WI38 (cell line): ENCODE data around the gene CNOT8.
"Not testable (repeated sequence)": the region's sequence is repeated elsewhere in the genome, so short reads cannot be mapped to it uniquely, and the experiment has no call there.

Experiments
- H3K4me3 ChIP-seq: 2 replicates; pipeline ENCODE4 v1.5.1; 2011; ENCODE audit warnings: low read depth, mild to moderate bottlenecking, control low read depth, low read length
- TF ChIP-seq, protein P1 (sequence below): IDR thresholded peaks from 2 replicates; pipeline ENCODE4 v1.5.1; 2012; ENCODE audit warnings: low read depth, mild to moderate bottlenecking, control low read depth, low read length

The CNOT8 gene

GRCh38 chr5:154829181-154829588 is 29.2 kb upstream of the CNOT8 start:
- TF ChIP-seq, protein P1, sequence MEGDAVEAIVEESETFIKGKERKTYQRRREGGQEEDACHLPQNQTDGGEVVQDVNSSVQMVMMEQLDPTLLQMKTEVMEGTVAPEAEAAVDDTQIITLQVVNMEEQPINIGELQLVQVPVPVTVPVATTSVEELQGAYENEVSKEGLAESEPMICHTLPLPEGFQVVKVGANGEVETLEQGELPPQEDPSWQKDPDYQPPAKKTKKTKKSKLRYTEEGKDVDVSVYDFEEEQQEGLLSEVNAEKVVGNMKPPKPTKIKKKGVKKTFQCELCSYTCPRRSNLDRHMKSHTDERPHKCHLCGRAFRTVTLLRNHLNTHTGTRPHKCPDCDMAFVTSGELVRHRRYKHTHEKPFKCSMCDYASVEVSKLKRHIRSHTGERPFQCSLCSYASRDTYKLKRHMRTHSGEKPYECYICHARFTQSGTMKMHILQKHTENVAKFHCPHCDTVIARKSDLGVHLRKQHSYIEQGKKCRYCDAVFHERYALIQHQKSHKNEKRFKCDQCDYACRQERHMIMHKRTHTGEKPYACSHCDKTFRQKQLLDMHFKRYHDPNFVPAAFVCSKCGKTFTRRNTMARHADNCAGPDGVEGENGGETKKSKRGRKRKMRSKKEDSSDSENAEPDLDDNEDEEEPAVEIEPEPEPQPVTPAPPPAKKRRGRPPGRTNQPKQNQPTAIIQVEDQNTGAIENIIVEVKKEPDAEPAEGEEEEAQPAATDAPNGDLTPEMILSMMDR = no peak

DNA sequence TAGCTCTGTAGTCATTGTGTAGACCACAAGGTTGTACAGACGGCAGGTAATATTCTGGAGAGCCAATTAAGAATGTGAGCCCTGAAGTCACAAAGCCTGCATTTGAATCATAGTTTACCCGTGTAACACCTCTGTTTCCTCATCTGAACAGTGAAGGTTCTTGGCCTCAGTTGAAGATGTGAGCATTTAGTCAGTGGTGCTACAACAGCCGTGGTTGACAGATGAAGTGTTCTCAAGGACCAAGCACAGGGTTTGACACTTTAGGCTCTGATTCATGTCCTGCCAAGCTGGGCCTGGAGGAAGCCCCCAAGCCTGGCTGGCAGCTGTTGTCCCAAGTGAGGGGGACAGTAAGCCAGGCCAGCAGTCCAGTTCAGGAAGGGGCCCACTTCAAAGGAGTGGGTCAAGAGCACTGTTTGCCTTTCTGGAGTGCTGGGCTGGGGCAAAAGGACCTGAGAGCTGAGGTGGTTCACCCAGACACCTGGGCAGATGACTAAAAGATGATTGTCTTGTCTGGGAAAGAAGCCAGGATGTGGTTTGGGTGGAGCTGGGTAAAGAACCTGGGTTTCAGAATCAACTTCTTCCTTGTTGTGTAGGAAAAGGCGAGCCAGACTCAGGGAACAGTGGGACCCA is 28.7 kb upstream of the CNOT8 start:
- TF ChIP-seq, protein P1 = no peak
- H3K4me3 ChIP-seq = no peak overlapping the region

More at GRCh38 chr5:154829181-154829588, 29.2 kb upstream of the CNOT8 start:
- H3K4me3 ChIP-seq = no peak overlapping the region

DNA sequence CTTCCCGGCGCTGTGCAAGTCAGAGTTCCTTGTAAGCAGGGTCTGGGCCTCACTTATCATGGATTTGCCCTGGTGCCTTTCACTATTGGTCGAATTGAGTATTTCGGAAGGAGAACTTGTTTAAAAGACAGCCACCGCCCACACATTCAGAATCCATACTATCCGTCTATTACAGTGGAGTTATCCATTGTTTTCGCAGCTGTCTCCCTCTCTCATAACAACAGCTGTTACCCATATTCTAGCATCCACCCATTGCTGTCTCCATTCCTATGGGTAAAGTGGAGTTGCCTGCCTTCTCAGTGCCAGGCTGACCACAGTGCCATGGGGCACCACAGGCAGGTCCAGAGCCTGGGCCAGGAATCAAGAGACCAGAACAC is 28.2 kb upstream of the CNOT8 start:
- TF ChIP-seq, protein P1 = no peak
- no peak overlapping the region for H3K4me3 ChIP-seq

DNA sequence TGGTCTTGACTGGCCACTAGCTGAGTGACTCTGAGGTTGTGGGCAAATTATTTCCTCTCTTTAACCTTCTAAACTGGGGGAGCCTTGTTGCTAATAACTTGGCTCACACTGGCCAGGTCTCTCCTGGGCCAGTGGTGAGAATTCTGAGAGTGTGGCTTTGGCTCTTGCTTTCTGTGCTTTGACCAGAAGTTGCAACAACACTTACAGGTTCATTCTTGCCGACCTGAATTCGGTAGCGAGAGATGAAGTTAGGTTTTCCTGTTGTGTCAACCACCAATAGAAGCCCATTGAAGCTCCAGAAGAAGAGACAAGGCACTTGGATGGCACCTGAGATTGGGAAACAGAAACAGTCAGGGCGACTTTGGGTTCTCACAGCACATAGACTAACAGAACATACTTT is 27.8 kb upstream of the CNOT8 start:
- H3K4me3 ChIP-seq = no peak overlapping the region
- TF ChIP-seq, protein P1 = no peak

DNA sequence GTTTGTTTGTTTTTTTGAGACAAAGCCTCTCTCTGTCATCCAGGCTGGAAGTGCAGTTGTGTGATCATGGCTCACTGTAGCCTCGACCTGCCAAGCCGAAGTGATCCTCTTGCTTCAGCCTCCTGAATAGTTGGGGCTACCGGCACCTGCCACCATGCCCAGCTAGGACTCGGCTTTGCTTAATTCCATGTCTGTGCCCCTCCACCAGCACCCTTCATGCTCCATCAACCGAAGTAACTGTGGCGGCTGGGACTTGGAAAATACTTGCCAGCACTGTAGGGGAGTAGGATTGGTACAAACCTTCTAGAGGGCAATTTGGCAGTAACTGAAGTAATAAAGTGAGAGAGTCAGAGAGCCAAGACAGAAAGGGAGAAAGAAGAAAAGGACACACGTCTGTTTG is 27.0 kb upstream of the CNOT8 start:
- TF ChIP-seq, protein P1 = no peak
- H3K4me3 ChIP-seq = no peak overlapping the region

DNA sequence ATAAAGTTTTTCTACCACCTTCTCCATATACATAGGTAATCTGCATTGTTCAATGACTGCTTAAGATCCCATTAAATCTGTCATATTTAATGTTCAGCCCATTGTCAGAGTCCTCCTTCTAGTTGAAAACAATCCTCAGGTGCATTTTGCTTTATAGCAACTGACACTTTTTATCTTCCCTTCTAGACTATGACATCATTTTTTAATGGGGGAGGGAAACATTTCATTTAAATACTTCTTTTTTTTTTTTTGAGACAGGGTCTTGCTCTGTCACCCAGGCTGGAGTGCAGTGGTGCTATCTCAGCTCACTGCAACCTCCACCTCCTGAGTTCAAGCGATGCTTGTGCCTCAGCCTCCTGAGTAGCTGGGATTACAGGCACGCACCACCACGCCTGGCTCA is 25.6 kb upstream of the CNOT8 start:
- H3K4me3 ChIP-seq = not testable (repeated sequence)

DNA sequence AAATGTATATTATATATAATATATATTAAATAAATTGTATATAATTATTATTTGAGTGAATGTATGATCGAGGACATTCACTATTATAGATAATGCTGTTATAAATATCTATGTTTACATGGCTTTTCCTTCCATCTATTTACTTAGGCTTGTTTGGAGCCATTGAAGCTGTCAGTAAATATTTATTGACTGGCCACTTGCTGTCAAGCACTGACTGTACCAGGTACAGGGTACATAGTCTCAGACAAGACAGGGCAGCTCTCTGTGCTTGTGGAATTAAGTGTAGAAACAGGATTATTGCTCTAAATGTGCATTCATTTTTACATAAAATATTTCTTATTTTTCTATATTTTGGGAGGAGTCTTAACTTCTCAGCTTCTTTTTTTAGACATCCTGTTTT is 24.4 kb upstream of the CNOT8 start:
- TF ChIP-seq, protein P1 = no peak
- H3K4me3 ChIP-seq = no peak overlapping the region

GRCh38 chr5:154835701-154836052 is 22.8 kb upstream of the CNOT8 start:
- not testable (repeated sequence) for H3K4me3 ChIP-seq
